DND-41 (cell line): Measurements from ENCODE around the gene EDNRA.

Experiments
- EZH2 ChIP-seq: IDR thresholded peaks from 3 replicates; pipeline ENCODE4 v1.6.1; 2012; ENCODE audit warnings: borderline replicate concordance, low read depth, mild to moderate bottlenecking, moderate library complexity, low read length, inconsistent platforms; ENCODE audit not compliant: severe bottlenecking
- TF ChIP-seq, protein P1 (sequence below): IDR thresholded peaks from 2 replicates; pipeline ENCODE4 v1.5.1; 2012; ENCODE audit warnings: borderline replicate concordance, low read length, moderate library complexity, mild to moderate bottlenecking; ENCODE audit not compliant: poor library complexity, severe bottlenecking; ENCODE audit errors: extremely low read depth

DNA sequence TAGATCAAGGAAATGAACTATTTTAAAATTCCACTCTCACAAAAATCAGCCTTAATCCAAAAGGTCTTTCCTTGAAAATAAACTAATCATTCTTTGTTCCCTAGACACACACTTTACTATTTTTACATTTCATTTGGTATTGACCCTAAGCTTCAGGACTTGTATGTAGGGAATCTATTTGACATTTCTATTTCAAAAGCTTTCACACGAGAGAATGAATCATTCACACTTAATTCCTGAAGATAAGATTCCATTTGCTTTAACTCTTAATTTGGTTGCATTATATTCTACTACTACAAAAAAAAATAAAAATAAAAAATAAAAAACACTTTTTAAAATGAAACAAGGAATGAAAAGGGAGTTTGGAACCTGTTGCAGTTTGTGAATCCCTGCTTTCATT, 43.7 kb downstream of the EDNRA start:
- TF ChIP-seq, protein P1, sequence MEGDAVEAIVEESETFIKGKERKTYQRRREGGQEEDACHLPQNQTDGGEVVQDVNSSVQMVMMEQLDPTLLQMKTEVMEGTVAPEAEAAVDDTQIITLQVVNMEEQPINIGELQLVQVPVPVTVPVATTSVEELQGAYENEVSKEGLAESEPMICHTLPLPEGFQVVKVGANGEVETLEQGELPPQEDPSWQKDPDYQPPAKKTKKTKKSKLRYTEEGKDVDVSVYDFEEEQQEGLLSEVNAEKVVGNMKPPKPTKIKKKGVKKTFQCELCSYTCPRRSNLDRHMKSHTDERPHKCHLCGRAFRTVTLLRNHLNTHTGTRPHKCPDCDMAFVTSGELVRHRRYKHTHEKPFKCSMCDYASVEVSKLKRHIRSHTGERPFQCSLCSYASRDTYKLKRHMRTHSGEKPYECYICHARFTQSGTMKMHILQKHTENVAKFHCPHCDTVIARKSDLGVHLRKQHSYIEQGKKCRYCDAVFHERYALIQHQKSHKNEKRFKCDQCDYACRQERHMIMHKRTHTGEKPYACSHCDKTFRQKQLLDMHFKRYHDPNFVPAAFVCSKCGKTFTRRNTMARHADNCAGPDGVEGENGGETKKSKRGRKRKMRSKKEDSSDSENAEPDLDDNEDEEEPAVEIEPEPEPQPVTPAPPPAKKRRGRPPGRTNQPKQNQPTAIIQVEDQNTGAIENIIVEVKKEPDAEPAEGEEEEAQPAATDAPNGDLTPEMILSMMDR, result no peak
- no peak for TF ChIP-seq EZH2
